ENCODE data around the gene KNTC1.
"Not testable (repeated sequence)": the region's sequence is repeated elsewhere in the genome, so short reads cannot be mapped to it uniquely, and the experiment has no call there.

Gene KNTC1

GRCh38 chr12:122483969-122484368 lies 43.1 kb upstream of the KNTC1 start:
- Histone ChIP-seq H3K4me3 (ENCODE audit: low read length, poor library complexity, severe bottlenecking) (no peak overlapping the region), H3K9ac (ENCODE audit: low read depth, low read length, poor library complexity, severe bottlenecking) (no peak overlapping the region), H3F3A (ENCODE audit: low read depth) (no peaks in the 10 kb centered on the region), H3K79me2 (ENCODE audit: insufficient read depth, low read length) (no peaks in the 10 kb centered on the region), H3K27me3 (ENCODE audit: insufficient read depth, low read length, poor library complexity, severe bottlenecking) (no peaks in the 10 kb centered on the region), H3K9me2 (replicated peaks; ENCODE audit: low read depth, low read length) (no peaks in the 10 kb centered on the region), H2AFZ (ENCODE audit: low read length) (no peak overlapping the region), H3K4me1 (ENCODE audit: insufficient read depth, low read length, poor library complexity, severe bottlenecking) (no peaks in the 10 kb centered on the region), H4K20me1 (ENCODE audit: insufficient read depth, low read length, poor library complexity, severe bottlenecking) (no peaks in the 10 kb centered on the region), H3K36me3 (ENCODE audit: insufficient read depth, low read length) (peaks cover 83% of the 10 kb centered on the region), H3K4me2 (ENCODE audit: low read depth, low read length, poor library complexity, severe bottlenecking) (no peak overlapping the region), H3K9me3 (ENCODE audit: insufficient read depth, low read depth, low read length) (no peaks in the 10 kb centered on the region)
- TF ChIP-seq EZH2phosphoT487 (IDR thresholded peaks at IDR 0.05; ENCODE audit: borderline replicate concordance), result no peak
- TF ChIP-seq CTCF (conservative IDR thresholded peaks at IDR 0.05; ENCODE audit: low read length), result no peak

GRCh38 chr12:122484385-122484784 lies 42.7 kb upstream of the KNTC1 start:
- H3K79me2 ChIP-seq (ENCODE audit: insufficient read depth, low read length); H3K4me3 ChIP-seq (ENCODE audit: low read length, poor library complexity, severe bottlenecking); H3K9me2 ChIP-seq (replicated peaks; ENCODE audit: low read depth, low read length); H4K20me1 ChIP-seq (ENCODE audit: insufficient read depth, low read length, poor library complexity, severe bottlenecking); H3K4me1 ChIP-seq (ENCODE audit: insufficient read depth, low read length, poor library complexity, severe bottlenecking); H3K9me3 ChIP-seq (ENCODE audit: insufficient read depth, low read depth, low read length); H3K27me3 ChIP-seq (ENCODE audit: insufficient read depth, low read length, poor library complexity, severe bottlenecking); H2AFZ ChIP-seq (ENCODE audit: low read length); H3F3A ChIP-seq (ENCODE audit: low read depth); H3K9ac ChIP-seq (ENCODE audit: low read depth, low read length, poor library complexity, severe bottlenecking); H3K4me2 ChIP-seq (ENCODE audit: low read depth, low read length, poor library complexity, severe bottlenecking): not testable (repeated sequence)
- H3K36me3 ChIP-seq (ENCODE audit: insufficient read depth, low read length), result peaks cover 83% of the 10 kb centered on the region

GRCh38 chr12:122486360-122486759 lies 40.7 kb upstream of the KNTC1 start:
- peaks cover 83% of the 10 kb centered on the region for H3K36me3 ChIP-seq (ENCODE audit: insufficient read depth, low read length)
- H3K9me2 ChIP-seq (replicated peaks; ENCODE audit: low read depth, low read length); H3K4me1 ChIP-seq (ENCODE audit: insufficient read depth, low read length, poor library complexity, severe bottlenecking); H4K20me1 ChIP-seq (ENCODE audit: insufficient read depth, low read length, poor library complexity, severe bottlenecking); H3K9ac ChIP-seq (ENCODE audit: low read depth, low read length, poor library complexity, severe bottlenecking); H3K4me2 ChIP-seq (ENCODE audit: low read depth, low read length, poor library complexity, severe bottlenecking); H2AFZ ChIP-seq (ENCODE audit: low read length); H3K27me3 ChIP-seq (ENCODE audit: insufficient read depth, low read length, poor library complexity, severe bottlenecking); H3K9me3 ChIP-seq (ENCODE audit: insufficient read depth, low read depth, low read length); H3K79me2 ChIP-seq (ENCODE audit: insufficient read depth, low read length); H3K4me3 ChIP-seq (ENCODE audit: low read length, poor library complexity, severe bottlenecking); H3F3A ChIP-seq (ENCODE audit: low read depth): not testable (repeated sequence)

GRCh38 chr12:122486805-122487426 lies 40.1 kb upstream of the KNTC1 start:
- H3K79me2 ChIP-seq (ENCODE audit: insufficient read depth, low read length), result peaks cover 3% of the 10 kb centered on the region; the same call in 1 of the 2 replicates

GRCh38 chr12:122487807-122488206 lies 39.2 kb upstream of the KNTC1 start:
- H3K4me3 ChIP-seq (ENCODE audit: low read length, poor library complexity, severe bottlenecking); H3K4me1 ChIP-seq (ENCODE audit: insufficient read depth, low read length, poor library complexity, severe bottlenecking); H3K27me3 ChIP-seq (ENCODE audit: insufficient read depth, low read length, poor library complexity, severe bottlenecking); H3K9ac ChIP-seq (ENCODE audit: low read depth, low read length, poor library complexity, severe bottlenecking); H3K9me2 ChIP-seq (replicated peaks; ENCODE audit: low read depth, low read length); H3K9me3 ChIP-seq (ENCODE audit: insufficient read depth, low read depth, low read length); H4K20me1 ChIP-seq (ENCODE audit: insufficient read depth, low read length, poor library complexity, severe bottlenecking); H2AFZ ChIP-seq (ENCODE audit: low read length); H3F3A ChIP-seq (ENCODE audit: low read depth); H3K4me2 ChIP-seq (ENCODE audit: low read depth, low read length, poor library complexity, severe bottlenecking): not testable (repeated sequence)
- Histone ChIP-seq H3K79me2 (ENCODE audit: insufficient read depth, low read length) (peaks cover 12% of the 10 kb centered on the region; the same call in 1 of the 2 replicates), H3K36me3 (ENCODE audit: insufficient read depth, low read length) (peaks cover 82% of the 10 kb centered on the region; the same call in 1 of the 2 replicates)

More at GRCh38 chr12:122486805-122487426, 40.1 kb upstream of the KNTC1 start:
- Histone ChIP-seq H3K27me3 (ENCODE audit: insufficient read depth, low read length, poor library complexity, severe bottlenecking) (no peaks in the 10 kb centered on the region), H3K4me1 (ENCODE audit: insufficient read depth, low read length, poor library complexity, severe bottlenecking) (no peaks in the 10 kb centered on the region), H3K9me3 (ENCODE audit: insufficient read depth, low read depth, low read length) (no peaks in the 10 kb centered on the region), H3K9ac (ENCODE audit: low read depth, low read length, poor library complexity, severe bottlenecking) (no peak overlapping the region), H3F3A (ENCODE audit: low read depth) (no peaks in the 10 kb centered on the region), H4K20me1 (ENCODE audit: insufficient read depth, low read length, poor library complexity, severe bottlenecking) (no peaks in the 10 kb centered on the region), H2AFZ (ENCODE audit: low read length) (no peak overlapping the region), H3K9me2 (replicated peaks; ENCODE audit: low read depth, low read length) (no peaks in the 10 kb centered on the region), H3K36me3 (ENCODE audit: insufficient read depth, low read length) (peaks cover 81% of the 10 kb centered on the region; the same call in 1 of the 2 replicates), H3K4me3 (ENCODE audit: low read length, poor library complexity, severe bottlenecking) (no peak overlapping the region), H3K4me2 (ENCODE audit: low read depth, low read length, poor library complexity, severe bottlenecking) (no peak overlapping the region)
- no peak for TF ChIP-seq EZH2phosphoT487 (IDR thresholded peaks at IDR 0.05; ENCODE audit: borderline replicate concordance)
- no peak for TF ChIP-seq CTCF (conservative IDR thresholded peaks at IDR 0.05; ENCODE audit: low read length)
